HG02943 (cell line): ENCODE results near the gene ALDH6A1.
A peak's percentile ranks its signal among the peaks of the same experiment; 100 is the strongest.

Source experiments
- ATAC-seq: cut with Tn5 transposase; IDR thresholded peaks from one replicate; pipeline ENCODE4 v1.9.1; 2021; ENCODE audit warnings: mild to moderate bottlenecking, low read depth, moderate library complexity; ENCODE audit not compliant: unreplicated experiment

Gene ALDH6A1

GRCh38 chr14:74062809-74063150 is 21.5 kb downstream of the ALDH6A1 start:
- ATAC-seq = no peak

- no peak for ATAC-seq
Observed at GRCh38 chr14:74049876-74050495, 34.3 kb downstream of the ALDH6A1 start.

- ATAC-seq = no peak
Observed at GRCh38 chr14:74048281-74048680, 36.0 kb downstream of the ALDH6A1 start.

DNA sequence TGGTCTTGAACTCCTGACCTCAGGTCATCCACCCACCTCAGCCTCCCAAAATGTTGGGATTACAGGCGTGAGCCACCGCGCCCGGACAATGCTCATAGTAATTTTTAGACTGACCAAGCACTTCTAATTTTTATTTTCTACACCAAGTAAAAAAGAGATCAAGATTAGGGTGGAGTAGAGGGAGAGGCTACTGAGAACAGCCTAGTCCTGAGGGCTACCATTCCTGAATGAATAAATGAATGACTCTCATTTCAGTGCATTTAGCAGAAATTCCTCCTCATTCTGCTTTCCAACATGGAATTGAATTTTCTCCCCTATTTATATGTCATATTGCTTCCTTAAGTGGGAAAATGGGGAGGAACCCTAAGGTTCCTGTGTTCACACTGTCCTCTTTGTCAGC is 38.7 kb downstream of the ALDH6A1 start:
- no peak for ATAC-seq

GRCh38 chr14:74042296-74042695 is 42.0 kb downstream of the ALDH6A1 start:
- no peak for ATAC-seq

DNA sequence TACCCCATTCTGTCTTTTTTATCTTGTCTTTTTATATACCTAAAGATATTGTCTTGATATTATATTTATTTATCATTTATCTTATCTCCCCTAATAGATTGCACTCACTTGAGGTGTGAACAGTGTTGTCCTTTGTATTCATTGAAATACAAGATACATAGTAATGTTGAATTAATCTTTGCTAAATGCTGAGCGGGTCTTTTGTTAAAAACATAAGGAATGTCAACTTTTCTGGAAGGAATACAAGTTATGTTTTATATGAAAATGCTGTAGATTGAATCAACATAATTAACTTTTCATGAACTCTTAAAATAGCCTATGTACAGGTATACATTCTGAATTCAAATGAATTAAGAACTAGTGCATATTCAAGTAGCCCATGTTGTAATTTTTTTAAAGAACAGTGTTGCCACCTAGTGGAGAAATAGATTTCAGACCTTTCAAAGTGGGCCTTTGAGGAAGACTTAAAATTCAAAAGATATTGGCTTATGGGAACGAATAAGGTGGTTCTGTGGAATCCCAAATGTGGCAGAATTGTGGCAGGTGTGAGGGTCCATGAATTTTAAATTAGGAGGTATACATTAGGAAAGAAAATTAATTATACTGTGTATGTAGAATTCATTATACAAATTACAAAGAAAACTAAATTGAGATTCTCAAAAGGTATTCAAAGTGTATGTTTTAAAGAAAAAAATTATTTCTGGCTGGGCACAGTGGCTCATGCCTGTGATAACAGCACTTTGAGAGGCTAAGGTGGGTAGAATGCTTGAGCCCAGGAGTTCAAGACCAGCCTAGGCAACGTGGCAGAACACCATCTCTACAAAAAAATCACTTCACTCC is 46.0 kb downstream of the ALDH6A1 start:
- no peak for ATAC-seq

DNA sequence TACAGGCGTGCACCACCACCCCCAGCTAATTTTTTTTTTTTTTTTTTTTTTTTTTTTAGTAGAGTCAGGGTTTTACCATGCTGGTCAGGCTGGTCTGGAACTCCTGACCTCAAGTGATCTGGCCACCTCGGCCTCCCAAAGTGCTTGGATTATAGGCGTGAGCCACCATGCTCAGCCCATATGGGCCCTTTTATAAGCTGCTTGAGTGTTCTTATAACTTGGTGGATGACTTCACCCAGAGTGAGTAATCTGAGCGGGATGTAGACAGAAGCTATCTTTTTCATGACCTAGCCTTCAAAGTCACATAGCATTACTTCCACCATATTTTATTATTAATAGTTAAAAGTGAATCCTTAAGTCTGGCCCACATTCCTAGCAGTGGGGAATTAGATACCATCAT is 48.7 kb downstream of the ALDH6A1 start:
- ATAC-seq = no peak

DNA sequence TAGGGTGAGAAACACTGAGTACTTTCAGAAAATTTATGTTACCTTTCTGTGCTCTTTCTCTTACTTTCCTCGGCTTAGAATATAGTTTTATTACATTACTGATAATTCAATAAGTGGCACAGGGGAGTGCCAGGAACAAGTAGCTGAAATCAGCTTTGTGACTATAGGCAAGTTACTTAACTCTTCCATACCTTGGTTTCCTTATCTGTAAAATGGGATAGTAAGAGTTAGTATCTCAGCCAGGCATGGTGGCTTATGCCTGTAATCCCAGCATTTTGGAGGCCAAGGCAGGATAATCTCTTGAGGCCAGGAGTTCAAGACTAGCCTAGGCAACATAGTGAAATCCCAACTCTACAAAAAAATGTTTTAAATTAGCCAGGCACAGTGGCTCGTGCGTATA is 49.7 kb downstream of the ALDH6A1 start:
- no peak for ATAC-seq

GRCh38 chr14:74029136-74029535 is 55.1 kb downstream of the ALDH6A1 start:
- no peak for ATAC-seq

DNA sequence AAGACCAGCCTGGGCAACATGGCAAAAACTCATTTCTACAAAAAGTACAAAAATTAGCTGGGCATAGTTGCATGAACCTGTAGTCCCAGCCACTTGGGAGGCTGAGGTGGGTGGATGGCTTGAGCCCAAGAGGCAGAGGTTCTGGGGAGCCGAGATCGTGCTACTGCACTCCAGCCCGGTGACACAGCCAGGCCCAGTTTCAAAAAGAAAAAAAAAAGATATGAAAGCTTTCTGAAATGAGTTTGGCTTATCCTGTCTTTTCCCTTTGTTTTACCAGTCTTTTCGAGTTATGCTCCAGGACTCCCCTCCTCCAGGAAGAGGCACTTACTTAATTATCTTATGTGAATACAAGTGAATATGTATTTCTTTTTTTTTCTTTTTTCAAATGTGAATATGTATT is 61.9 kb downstream of the ALDH6A1 start:
- no peak for ATAC-seq

DNA sequence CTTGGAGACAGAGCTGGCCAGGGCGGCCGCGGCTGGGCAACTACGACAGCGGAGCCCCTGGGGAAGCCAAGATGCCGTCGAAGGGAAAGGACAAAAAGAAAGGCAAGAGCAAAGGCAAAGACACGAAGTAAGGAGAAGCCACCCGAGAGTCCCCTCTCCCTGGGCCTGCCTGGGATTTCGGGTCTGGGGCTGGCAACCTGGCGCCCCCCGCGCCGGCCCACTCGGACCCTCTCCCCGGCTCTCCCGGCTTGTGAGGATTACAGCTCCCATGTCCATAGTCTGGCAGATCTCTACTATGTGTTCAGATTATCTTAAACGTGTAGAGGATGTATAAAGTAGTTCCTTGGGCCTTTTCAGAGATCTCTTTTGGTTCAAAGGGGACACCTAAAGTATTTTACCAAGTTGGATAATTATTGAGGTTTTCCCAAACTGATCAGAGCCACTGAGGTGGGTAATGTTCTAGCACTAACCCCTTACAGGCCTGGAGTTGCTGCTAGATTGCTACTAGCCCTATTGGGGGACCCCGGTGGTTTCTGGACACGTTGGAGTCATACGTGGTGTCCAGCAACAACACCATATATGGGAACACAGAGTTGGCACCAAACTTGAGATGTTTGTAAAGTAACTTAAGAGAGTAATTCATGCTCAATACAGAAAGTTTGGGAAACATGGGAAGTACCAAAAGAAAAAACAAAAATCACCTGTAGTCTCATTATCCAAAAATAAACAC is 64.7 kb downstream of the ALDH6A1 start:
- ATAC-seq = no peak

DNA sequence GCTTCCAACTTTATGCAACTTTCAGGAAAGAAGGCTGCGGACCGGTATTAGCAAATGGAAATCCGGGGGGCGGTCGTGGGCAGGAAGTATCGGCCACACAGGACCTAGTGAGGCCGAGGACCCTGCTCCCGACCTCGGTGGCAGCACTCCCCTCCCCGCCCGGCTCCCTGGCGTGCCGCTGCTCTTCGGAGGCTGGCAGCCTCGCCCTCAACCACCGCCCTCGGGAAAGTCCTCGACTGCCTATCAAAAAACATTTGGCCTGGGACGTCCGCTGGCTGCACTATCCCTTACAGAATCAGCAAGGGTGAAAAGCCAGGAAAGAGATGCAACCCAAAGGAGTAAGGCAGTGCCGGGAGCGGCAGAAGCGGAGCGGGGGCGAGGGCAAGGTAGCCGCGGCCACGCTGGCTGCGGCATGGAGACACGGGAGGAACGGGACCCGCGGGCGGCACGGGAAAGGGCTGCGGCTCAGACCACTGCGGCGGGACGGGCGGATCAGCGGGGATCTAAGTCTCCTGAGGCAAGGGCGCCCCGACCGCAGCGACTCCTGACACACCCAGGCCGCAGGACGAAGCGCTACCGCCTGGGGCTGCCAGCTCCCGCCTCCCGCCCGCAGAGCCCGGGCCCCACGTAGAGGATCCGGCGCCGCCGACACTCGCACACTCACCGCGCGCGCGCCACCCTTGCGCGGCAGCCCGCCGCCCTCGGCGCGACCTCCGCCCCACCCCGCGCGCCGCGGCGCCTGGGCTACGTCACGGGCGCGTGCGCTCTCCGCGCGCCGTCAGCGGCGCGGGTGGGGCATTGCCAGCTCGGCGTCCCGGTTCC is 65.5 kb downstream of the ALDH6A1 start, which contains the start of the genes BBOF1 and ENTPD5:
Gene BBOF1, plus strand, starts transcription at position 764 of the 822 bp plus-strand sequence. CDS start 130 bp downstream, outside the sequence.
Gene ENTPD5, minus strand, starts transcription at position 703 of the 822 bp plus-strand sequence. CDS start 31,186 bp downstream, outside the sequence.
- peak; percentile 82 for ATAC-seq

GRCh38 chr14:74018174-74018585 is 66.1 kb downstream of the ALDH6A1 start:
- no peak for ATAC-seq

DNA sequence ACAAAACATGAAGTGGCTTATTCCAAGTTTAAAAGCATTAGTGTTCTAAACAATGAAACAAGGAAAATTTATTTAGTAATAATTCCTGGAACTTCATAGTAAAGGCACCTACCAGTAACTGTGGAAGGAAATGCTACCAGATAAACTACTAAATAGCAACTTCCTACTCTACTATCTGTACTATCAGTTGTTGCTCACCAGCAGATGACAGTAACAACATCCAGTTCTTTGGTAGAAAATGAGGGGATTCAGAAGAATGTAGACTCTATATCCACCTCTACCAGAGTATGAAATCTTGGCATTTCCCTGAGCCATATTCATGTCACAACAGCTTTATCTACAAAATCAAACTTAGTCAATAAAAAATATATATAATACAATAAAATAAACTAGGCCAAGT is 68.3 kb downstream of the ALDH6A1 start:
- no peak for ATAC-seq

DNA sequence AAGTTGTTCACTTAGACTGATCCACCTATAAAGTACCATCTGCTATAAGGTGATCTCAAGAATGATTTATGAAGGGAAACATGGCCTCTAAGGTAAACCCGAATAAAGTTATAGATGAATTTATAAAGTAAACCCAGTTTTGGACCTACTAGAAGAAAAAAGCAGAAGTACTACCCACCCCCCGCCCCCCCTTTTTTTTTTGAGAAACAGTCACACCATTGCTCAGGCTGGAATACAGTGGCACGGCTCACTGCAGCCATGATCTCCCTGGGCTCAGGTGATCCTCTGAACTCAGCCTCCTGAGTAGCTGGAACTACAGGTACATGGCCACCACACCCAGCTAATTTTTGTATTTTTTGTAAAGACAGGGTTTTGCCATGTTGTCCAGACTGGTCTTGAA is 69.1 kb downstream of the ALDH6A1 start:
- ATAC-seq = no peak

- no peak for ATAC-seq
Observed at GRCh38 chr14:74014299-74014698, 70.0 kb downstream of the ALDH6A1 start.

GRCh38 chr14:74008843-74009499 is 75.3 kb downstream of the ALDH6A1 start:
- no peak for ATAC-seq
